Prostate gland (tissue), 2 donors: ENCODE results near the gene ZC3H18.

Source experiments
- CTCF ChIP-seq, 4 experiments: fragments of 200-600 bp in 2 of 4; fragments of 450-650 bp in 2 of 4; sonication (generic) in 2 of 4; IDR thresholded peaks; 1 replicate in 3 of 4; 2 replicates in 1 of 4; pipeline ENCODE4 v1.5.1; 2016 to 2019; ENCODE audit warnings: antibody characterized with exemption in 4 of 4, mild to moderate bottlenecking in 2 of 4, moderate library complexity in 2 of 4
- POLR2AphosphoS5 ChIP-seq: sonication (generic); formaldehyde crosslinking; IDR thresholded peaks from one replicate; pipeline ENCODE4 v1.6.1; 2017; ENCODE audit warnings: antibody characterized with exemption

GRCh38 chr16:88599825-88600538, 29.8 kb downstream of the ZC3H18 start:
- no peak for TF ChIP-seq CTCF (IDR thresholded peaks at IDR 0.05)
- TF ChIP-seq POLR2AphosphoS5, result no peak
